ENCODE measurements around the gene U2AF1L4.
A peak's percentile ranks its signal among the peaks of the same experiment; 100 is the strongest.

The U2AF1L4 gene

DNA sequence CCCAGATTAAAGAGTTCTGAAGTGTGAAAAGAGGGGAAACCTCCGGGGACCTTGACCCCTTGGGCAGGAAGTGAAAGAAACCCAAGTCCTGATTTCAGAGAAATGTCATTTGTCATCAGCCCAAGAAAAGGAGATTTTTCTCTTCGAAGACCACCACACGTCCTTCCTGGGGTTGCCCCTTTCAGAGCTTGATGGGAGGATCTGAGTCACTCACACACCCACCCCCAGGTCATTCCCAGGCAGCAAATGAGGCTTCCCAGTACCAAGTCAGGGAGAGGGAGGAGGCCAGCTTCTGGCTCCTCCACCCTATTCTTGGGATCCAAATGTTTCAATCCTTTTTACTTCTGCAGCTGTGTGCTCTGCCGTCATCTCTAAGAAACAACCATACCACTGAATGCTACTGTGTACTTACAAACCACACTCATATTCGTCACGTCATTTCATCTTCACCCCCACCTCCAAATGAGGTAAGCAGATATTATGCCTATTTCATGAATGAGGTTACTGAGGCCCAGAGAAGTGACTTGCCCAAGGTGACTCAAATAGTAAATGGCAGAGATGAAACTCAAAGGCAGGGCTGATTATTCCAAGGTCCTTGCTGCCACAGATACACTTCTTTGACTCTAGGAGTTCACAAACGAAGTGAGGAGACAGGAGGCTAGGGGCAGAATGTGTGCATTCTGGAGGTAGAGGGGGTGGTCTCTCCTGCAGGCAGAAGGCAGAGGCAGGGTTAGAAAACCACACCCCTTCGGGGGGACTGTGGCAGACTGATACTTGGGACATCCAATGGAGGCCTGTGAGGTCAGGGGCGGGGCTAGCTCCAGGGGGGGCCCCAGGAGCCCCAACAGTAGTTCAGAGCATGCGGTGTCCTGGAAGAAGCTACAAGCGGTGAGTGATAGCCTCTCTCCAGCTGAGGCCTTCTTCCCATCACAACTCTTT, 32.4 kb downstream of the U2AF1L4 start:
- DNase-seq (ENCODE audit: low spot score): no peak

DNA sequence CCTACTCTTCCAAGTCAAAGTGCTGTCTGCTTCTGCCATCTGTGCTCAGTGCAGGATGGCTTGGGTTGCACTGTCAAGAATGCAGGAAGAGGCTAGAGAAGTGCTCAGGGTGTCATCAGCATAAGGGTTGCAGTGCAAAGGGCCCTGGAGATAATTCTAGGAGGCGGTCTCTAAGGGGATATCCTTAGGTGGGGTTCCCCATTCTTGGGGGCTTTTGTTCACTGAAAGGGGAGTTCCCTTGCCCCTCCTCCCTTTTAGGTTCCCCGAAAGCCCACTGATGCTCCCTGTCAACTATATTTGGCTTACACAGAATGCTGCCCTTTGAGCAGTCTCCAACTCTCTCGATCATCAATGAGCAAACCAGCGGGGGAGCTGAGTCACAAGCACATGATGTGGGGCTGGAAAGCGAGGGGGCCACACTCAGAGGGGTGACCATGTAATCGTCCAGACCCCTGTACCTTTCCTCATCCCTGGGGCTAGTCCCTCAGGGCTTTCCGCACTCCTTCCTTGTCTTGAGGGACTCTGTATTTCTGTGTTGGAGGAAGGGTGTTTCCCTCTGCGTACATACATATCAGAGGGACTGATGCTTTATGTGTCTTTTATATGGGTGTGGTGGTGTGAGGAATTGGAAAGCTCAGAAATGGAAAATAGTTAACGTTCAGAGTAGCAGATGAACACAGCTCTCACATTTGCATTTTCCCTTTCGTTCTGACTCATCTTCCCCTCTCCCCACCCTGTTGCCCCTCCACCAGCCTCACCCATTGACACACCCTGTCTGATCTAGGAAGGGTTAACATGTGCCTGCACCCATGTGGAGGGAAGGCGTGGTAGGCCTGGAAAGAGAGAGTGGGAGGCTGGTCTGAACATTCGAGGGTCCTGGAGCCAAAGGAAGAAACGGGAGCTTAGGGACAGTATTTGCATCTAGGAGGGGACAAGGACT, 34.2 kb downstream of the U2AF1L4 start:
- DNase-seq (ENCODE audit: low spot score): peak; percentile 52

DNA sequence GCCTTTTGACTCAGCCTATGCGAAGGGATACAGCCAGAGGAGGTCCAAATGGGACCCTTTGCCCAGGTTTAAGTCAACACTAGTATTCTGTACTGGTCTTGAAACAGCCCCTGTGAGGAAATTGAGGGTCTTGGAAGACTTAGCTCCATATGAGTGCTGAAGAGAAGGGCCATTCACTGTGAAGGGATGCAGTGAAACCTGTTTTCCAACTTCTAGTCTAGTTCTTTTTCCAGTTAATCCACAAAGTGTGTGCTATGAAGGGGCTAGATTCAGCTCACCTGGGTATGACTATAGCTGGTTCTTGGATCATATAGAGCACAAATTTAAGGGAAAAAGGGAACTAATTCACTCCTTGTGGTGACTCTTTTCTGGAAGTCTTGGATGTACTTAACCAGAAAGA, 36.8 kb downstream of the U2AF1L4 start:
- no peak for DNase-seq (ENCODE audit: low spot score)

DNA sequence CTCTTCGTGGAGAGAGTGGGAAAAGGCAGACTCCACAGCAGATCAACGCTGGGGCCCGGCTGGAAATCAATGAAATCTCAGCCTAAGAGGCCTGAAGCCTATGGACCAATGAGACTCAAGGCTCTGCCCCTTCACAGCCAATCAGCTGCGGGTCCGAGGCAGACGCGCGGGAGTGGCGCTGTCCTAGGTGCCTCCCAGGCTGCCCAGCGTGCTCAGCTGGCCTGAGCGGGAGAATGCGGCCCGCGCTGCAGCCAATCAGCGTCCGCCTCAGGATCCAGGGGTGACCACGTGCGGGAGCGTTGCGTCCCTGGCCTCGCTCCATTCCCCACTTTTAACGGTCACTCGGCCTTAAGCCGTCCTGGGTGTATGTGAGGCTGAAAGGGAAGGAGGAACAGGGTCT, 41.0 kb downstream of the U2AF1L4 start, which contains the start of gene ZBTB32:
Gene ZBTB32 (plus strand): TSS at position 341 of the 400 bp plus-strand sequence. CDS start 10,069 bp downstream, outside the sequence.
- DNase-seq (ENCODE audit: low spot score): no peak

DNA sequence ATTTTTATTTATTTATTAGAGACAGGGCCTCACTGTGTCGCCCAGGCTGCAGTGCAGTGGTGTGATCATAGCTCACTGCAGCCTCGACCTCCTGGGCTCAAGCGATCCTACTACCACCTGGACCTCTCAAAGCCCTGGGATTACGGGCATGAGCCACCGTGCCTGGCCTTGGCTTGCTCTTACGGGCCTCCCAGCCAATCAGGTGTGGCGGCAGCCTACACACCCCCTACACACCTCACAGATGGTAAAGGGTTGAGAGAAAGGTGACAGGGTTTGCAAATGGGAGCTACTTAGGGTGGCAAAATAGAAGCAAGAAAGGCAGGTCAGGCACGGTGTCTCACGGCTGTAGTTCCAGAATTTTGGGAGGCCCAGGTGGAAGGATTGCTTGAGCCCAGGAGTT, 41.9 kb downstream of the U2AF1L4 start:
- DNase-seq (ENCODE audit: low spot score): no peak

DNA sequence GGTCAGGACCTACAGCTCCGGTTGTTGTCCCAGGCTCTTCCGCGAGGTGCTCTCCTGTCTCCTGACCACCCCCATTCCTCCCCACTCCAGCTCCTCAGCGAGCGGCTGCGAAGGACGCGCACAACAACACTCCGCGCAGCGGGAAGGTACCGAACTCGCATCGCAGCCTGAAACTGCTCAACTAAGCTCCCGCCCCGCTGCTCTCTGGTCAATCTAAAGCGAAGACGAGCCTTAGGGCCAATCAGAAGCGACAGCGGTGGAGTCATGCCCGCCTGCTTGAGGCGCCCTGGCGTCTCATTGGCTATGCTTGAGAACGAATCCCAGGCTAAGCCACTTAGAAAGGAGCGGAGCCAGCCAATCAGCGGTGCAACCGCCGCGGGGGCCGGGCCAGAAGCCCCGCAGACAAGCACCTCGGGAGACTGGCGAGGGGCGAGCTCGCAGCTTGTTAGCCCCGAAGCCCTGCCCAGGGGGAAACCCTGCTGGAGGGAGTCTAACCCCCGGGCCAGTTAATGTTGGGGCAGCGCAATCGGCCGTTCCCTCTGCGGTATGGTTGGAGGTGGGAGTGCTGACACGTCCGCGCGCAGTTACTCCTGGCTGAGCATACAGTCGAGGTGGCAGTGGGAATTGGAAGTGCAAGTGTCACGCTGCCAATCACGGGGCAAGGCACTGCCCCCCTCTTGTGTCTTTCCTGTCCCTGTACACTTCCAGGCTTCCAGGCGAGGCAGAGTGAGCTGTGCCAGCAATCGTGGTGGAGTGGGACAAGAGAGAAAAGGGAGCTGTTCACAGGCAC, 42.8 kb downstream of the U2AF1L4 start:
- peak; percentile 98 for DNase-seq (ENCODE audit: low spot score)

DNA sequence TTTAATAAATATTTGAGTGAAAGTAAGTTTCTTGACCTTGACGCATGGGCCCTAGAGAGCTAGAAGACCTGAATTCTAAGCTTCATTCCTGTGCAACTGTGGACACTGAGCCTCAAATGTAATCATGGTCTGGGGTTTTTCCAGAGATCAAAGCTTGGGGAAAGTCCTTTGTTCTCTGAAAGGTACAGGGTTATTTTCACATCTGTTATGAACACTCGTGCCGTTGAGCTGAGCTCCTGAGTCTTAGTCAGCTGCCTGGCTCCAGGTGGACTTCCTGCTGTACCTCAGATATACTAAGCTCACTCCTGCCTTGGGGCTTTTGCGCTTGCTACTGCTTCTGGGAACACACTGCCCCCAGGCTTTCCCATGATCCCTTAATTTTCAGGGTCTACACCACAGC, 48.4 kb downstream of the U2AF1L4 start:
- no peak for DNase-seq (ENCODE audit: low spot score)

DNA sequence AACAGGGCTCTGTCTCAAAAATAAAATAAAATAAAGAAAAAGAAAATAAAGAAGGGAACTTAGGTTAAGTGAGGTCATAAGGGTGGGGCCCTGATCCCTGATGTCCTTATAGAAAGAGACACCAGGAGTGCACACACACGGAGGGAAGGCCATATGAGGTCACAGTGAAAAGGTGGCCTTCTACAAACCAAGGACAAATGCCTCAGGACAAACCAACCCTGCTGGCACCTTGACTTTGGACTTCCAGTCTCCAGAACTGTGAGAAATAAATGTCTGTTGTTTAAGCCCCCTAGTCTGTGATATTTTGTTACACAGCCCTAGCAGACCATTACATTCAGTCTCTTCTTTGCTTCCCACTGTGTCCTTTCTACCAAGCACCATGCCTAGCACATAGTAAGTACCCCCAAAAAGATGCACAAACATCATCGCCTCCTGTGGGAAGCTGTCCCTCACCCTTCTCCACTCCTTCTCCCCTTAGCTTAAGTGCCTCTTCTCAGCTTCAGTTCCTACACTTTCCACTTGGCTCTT, 49.3 kb downstream of the U2AF1L4 start:
- no peak for DNase-seq (ENCODE audit: low spot score)

DNA sequence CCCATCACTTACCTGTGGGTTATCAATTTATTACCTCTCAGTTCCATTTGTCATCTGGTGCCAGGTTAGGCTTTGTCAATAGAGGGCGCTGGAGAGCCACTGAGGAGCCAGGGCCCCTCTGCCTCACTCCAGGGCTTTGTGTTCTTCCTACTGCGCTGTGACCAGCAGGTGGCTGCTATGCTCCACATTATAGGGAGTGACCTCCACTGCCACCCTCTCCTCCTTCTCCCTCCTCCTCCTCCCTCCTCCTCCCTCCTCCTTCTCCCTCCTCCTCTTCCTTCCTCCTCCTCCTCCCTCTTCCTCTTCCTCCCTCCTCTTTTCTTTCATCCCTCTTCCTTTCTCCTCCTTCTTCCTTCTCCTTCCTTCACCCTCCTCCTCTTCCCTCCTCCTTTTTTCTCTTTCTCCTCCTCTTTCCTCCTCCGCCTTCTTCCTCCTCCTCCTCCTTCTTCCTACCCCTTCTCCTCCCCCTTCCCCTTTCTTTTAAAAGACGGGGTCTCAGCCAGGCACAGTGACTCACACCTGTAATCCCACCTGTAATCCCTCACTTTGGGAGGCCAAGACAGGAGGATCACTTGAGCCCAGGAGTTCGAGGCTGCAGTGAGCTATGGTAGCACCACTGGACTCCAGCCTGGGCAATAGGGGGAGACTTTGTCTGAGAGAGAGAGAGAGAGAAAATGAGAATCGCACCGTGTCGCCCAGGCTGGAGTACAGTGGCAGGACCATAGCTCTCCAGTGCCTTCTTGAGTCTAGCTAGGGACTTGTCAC, 51.2 kb downstream of the U2AF1L4 start:
- DNase-seq (ENCODE audit: low spot score): peak; percentile 93

DNA sequence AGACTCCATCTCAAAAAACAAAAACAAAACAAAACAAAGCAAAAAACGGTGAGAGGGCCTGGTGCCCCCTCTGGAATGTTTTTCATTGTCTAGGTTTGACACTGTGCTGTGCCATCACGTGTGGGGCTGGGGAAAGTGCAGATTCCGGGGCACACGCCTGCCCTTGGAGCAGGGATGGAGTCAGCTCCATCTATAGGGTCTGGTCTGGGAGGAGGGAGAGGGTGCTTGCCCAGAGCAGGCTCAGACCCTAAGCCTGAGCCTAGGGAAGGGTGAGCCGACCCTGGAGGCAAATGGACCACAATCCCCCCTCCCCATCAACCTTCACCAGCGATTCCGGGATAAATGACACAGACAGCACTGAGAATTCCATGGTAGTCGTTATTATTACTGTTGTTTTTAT, 51.8 kb downstream of the U2AF1L4 start:
- DNase-seq (ENCODE audit: low spot score): no peak

Data from NAMALWA (cell line).